HG03520 (cell line): ENCODE data around the gene NEB.
"Not testable (repeated sequence)": the region's sequence is repeated elsewhere in the genome, so short reads cannot be mapped to it uniquely, and the experiment has no call there.

Experiments
- ATAC-seq: cut with Tn5 transposase; IDR thresholded peaks from one replicate; pipeline ENCODE4 v1.9.1; 2021; ENCODE audit warnings: mild to moderate bottlenecking, moderate library complexity; ENCODE audit not compliant: unreplicated experiment

Gene NEB

GRCh38 chr2:151569167-151569566 lies 165.1 kb downstream of the NEB start:
- ATAC-seq = no peak

- ATAC-seq = no peak
Measured at GRCh38 chr2:151568501-151568900, 165.8 kb downstream of the NEB start.

GRCh38 chr2:151567006-151567405 lies 167.3 kb downstream of the NEB start:
- ATAC-seq = no peak

GRCh38 chr2:151562398-151562797 lies 171.9 kb downstream of the NEB start:
- ATAC-seq = no peak

- no peak for ATAC-seq
Measured at GRCh38 chr2:151560289-151560688, 174.0 kb downstream of the NEB start.

- ATAC-seq = not testable (repeated sequence)
Measured at GRCh38 chr2:151559431-151559830, 174.8 kb downstream of the NEB start.

GRCh38 chr2:151557883-151558282 lies 176.4 kb downstream of the NEB start:
- ATAC-seq = not testable (repeated sequence)

GRCh38 chr2:151556121-151556520 lies 178.2 kb downstream of the NEB start:
- no peak for ATAC-seq

- ATAC-seq = no peak
Measured at GRCh38 chr2:151552287-151552686, 182.0 kb downstream of the NEB start.

GRCh38 chr2:151551556-151551955 lies 182.7 kb downstream of the NEB start:
- ATAC-seq = no peak

- no peak for ATAC-seq
Measured at GRCh38 chr2:151549191-151549590, 185.1 kb downstream of the NEB start.

- ATAC-seq = no peak
Measured at GRCh38 chr2:151544449-151544848, 189.8 kb downstream of the NEB start.

GRCh38 chr2:151543876-151544275 lies 190.4 kb downstream of the NEB start:
- no peak for ATAC-seq

GRCh38 chr2:151534001-151534400 lies 200.3 kb downstream of the NEB start:
- ATAC-seq = no peak

GRCh38 chr2:151533127-151533526 lies 201.1 kb downstream of the NEB start:
- ATAC-seq = no peak

- ATAC-seq = no peak
Measured at GRCh38 chr2:151526572-151527090, 207.6 kb downstream of the NEB start.

GRCh38 chr2:151525821-151526373 lies 208.4 kb downstream of the NEB start:
- ATAC-seq = no peak

- ATAC-seq = no peak
Measured at GRCh38 chr2:151523850-151524249, 210.4 kb downstream of the NEB start.

- ATAC-seq = no peak
Measured at GRCh38 chr2:151522556-151522955, 211.7 kb downstream of the NEB start.

- ATAC-seq = no peak
Measured at GRCh38 chr2:151520976-151521375, 213.3 kb downstream of the NEB start.

- ATAC-seq = no peak
Measured at GRCh38 chr2:151518802-151519201, 215.5 kb downstream of the NEB start.

- ATAC-seq = no peak
Measured at GRCh38 chr2:151508519-151508918, 225.8 kb downstream of the NEB start.

- no peak for ATAC-seq
Measured at GRCh38 chr2:151506170-151506569, 228.1 kb downstream of the NEB start.
